ENCODE data around the gene DYNC1LI2.
"Not testable (repeated sequence)": the region's sequence is repeated elsewhere in the genome, so short reads cannot be mapped to it uniquely, and the experiment has no call there.

The DYNC1LI2 gene

DNA sequence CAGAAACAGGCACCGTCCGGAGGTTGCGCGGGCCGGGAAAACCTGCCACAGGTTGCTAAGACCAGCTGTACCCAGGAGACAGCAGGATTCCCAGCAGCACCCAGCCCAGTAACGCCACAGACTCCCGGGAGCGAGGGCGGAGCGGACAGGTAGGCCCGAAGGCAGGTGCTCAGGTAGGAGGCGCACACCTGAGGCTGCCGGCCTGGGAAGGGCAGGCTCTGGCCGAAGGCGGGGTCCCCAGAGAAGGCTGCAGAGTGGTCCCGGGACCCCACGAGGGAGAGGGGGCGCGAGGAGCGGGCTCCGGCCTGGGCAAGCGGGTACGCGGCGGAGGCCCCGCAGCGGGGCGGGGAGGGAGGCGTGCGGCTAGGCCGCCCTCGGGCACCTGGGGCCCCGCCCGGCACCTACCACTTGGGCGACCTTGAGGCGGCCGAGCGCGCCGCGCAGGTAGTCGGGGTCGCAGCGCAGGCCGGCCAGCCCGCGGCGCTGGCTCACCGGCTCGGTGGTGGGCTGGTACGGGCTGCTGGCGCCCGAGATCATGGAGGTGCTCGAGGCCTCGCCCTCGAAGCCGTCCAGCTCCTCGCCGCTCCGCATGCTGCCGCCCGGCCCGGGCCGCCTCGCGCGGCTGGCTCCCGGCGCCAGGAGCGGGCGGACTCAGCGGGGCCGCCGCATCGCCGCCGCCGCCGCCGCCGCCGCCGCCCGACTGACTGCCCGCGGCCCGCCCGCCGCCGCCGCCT lies 55.3 kb downstream of the DYNC1LI2 start:
- no peak for DNase-seq

DNA sequence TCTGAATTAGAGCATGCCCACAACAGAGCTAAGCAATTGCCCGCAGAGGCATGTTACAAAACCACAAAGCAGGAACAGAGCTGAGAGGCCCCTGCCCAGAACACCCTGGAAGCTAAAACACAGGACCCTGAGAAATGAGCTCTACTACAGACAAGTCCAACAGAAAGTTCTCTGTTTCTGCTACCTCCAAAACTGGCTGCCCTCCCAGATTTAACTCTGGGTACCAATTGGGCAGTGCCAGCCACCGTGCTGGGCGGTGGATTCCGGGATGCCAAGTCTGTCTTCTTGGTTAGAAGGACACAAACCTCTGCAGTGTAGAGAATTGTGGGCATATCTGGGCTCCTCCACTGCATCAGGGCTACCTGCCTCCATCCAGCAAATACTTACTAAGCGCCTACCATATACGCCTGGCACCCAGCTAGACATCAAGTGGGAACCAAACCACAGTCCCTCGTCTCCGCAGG lies 55.9 kb downstream of the DYNC1LI2 start:
- DNase-seq: no peak

DNA sequence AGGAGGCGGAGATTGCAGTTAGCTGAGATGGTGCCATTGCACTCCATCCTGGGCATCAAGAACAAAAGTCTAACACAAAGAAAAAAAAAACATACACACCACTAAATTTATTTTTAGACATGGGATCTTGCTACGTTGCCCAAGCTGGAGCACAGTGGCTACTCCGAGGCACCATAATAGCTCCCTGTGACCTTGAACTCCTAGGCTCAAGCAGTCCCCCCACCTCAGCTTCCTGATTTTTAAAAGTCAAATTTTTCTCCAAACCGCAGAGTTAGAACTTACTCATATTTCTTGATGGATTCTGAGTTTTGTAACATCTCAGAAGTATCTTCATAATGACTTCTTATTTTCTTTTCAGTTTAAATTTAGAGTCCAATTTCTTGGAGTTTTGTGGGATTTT lies 58.3 kb downstream of the DYNC1LI2 start:
- no peak for DNase-seq

DNA sequence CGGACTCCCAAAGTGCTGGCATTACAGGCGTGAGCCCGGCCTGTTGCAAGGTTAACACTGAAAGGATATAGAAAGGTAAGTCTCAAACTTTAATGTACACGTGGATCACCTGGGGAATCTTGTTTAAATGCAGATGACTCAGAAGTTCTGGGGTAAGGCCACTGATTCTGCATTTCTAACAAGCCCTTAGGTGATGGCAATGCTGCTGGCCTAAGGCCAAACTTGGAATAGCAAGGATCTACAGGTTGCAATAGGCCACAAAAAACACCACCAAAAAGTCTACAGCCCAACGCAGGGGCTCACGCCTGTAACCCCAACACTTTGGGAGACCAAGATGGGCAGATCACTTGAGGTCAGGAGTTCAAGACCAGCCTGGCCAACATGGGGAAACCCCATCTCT lies 59.1 kb downstream of the DYNC1LI2 start:
- no peak for DNase-seq

DNA sequence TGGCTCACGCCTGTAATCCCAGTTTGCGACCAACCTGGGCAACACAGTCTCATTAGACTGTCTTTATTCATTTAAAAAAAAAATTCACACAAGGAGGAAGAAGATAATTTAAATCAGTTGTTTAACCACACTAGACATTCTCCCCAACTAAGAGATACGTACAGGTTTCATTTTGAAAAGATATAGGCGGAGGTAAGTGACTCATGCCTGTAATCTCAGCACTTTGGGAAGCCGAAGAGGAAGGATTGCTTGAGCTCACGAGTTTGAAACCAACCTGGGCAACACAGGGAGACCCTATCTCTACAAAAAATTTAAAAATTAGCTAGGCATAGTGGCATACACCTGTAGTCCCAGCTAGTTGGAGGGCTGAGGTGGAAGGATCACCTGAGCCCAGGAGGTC lies 60.2 kb downstream of the DYNC1LI2 start:
- DNase-seq: no peak

DNA sequence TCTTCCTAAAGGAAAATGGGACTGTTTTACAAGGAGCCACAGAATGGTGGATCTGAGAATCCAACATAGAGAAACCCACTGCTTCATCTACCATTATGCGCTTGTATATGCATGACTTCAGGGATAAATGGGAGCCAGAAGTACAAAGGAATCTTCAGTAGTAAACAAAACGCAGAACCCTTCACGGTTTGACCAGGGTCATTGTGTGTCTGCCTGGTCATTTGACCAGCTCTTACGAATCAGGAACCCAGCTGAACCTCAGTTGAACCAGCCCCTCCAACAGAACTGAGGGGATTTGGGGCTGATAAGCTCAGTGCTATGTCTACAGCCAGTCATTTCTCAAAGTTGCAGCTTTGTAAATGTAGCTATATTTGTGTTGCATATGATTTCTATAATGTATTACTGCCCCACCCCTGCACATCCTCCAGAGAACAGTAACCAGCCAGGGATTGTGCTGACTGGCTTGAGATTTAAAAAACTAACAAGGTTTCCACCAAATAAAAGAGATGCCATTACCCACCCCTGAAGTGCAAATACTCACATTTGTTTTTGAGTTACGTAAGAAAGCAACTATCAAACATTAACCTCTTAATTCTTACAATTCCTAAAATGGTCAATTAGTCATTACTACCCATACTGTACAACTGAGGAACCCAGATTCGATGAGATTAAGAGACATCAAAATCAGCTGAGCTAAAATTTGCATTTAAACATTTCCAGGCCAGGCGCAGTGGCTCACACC lies 61.1 kb downstream of the DYNC1LI2 start:
- DNase-seq: no peak

DNA sequence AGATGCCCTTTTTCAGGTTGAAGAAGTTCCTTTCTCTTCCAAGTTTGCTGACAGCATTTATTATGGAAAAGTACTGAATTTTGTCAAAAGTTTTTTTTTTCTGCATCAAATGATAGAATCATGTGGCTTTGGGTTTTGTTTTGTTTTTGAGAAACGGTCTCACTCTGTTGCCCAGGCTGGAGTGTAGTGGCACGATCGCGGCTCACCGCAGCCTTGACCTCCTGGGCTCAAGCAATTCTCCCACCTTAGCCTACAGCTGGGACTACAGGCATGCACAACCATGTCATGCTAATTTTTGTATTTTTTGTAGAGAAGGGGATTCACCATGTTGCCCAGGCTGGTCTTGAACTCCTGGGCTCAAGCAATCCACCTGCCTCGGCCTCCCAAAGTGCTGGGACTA lies 62.1 kb downstream of the DYNC1LI2 start:
- no peak for DNase-seq

DNA sequence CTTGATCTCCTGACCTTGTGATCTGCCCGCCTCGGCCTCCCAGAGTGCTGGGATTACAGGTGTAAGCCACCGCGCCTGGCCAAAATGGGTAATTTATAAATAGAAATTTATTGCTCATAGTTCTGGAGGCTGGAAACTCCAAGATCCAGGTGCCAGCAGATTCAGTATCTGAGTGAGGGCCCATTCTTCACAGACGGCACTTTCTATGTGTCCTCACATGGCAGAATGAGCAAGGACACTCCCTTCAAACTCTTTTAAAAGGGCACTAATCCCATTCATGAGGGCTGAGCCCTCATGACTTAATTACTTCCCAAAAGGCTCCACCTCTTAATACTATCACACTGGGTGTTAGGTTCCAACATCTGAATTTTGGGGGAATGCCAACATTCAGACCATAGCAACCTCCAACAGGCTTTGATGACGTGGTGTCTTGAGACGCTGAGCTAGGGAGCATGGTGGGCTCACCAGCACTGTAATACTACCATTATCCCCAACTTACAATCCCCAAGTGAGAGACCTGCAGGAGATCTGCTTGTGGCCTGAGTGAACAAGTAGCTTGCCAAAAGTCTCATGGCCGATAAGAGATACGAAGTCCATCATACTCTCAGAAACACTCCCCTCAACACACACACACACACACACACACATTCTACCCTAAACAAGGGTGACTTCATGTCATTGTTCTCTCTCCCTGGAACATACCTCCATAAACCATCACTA lies 63.3 kb downstream of the DYNC1LI2 start:
- no peak for DNase-seq

DNA sequence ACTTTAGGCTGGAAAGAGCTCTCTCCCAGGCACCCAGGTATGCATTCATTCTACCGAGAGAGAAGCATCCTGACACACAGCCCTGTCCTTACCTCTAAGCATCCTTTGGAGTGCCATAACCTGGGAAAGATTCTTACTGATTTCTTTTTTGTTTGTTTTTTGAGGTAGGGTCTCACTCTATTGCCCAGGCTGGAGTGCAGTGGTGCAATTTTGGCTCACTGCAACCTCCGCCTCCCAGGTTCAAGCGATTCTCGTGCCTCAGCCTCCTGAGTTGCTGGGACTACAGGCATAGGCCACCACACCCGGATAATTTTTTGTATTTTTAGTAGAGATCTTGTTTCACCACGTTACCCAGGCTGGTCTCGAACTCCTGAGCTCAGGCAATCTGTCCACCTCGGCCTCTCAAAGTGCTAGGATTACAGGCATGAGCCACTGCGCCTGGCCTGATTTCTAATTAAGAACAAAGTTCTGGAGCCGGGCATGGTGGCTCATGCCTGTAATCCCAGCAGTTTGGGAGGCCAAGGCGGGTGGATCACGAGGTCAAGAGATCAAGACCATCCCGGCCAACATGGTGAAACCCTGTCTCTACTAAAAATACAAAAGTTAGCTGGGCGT lies 65.8 kb downstream of the DYNC1LI2 start:
- DNase-seq: not testable (repeated sequence)

DNA sequence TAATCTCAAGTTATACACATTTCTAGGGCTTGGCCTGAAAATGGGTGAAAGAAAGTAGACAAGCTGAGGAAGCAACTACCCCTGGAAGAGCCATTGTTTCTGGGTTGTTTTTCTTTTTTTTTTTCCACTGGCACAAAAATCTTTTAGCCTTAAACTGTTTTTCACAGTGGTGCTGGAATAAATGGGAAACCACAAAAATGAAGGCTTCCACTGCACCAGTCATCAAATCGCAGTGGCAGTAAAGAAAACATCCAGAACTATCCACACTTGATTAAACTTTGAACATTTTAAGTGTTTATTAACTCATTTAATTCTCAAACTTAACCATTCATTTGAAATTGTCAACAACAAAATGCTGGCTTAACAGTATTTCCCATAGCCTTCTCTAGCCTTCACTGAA lies 69.1 kb downstream of the DYNC1LI2 start:
- DNase-seq: no peak

DNA sequence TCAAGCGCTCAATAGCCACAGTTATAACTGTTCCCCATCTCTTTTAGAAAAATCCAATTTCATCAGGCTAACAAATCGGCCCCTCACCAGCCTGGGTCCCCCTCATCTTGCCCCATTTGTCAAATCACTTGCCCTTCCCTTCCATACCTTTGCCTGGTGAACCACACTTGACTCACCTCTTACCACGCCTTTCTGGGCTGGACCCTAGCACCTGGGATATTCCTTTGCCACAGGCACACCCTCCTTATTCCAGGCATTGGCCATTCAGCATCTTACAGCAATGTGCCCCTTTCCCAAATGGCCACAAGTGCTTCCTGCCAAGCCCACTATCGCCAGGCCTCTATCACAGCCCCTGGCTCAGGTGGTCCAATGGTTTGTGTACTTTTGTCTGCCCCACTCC lies 69.7 kb downstream of the DYNC1LI2 start:
- no peak for DNase-seq

DNA sequence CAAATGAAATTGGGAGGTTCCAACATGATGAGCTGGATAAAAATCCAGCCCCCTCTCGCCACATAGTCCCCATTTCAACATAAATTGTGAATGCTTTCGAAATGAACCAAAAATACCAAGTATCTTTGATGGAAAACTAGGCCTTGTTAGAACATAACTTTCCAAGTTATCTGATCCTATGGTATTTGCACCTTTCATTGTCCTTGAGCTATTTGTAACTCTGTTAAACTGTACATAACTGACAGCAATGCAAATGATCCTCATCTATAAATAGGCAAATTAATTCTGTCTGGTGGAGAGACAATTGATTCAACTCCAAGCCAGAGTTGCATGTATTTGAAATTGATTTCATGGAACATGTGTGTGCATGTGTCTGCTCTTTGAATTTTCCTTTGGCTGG lies 73.1 kb downstream of the DYNC1LI2 start:
- DNase-seq: no peak

DNA sequence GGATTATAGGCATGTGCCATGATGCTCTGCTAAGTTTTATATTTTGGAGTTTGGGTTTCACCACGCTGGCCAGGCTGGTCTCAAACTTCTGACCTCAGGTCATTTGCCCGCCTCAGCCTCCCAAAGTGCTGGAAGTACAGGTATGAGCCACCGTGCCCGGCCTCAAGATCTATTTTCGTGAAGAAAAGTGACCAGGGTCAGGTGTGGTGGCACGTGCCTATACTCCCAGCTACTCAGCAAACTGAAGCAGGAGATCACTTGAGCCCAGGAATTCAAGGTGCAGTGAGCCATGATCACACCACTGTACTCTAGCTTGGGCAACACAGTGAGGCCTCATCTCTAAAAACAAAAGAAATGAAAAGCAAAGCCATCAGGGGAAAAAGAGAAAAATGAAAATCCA lies 73.6 kb downstream of the DYNC1LI2 start:
- DNase-seq: no peak

DNA sequence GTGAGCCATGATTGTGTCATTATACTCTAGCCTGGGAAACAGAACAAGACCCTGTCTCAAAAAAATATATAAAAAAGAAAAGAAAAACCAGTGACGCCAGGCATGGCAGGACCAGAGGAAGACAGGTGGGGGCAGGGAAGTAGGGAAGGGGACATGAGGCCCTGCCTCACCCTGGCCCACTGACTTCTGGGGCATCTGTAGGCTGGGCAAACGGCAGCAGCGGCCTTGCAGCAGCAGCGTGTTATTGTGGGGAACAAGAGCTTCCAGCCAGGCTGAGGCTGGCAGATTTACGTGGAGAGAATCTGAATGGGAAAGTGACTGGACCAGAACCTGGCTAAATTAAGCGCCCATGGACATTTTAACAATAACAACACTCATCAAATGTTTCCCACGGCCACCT lies 74.2 kb downstream of the DYNC1LI2 start:
- no peak for DNase-seq

DNA sequence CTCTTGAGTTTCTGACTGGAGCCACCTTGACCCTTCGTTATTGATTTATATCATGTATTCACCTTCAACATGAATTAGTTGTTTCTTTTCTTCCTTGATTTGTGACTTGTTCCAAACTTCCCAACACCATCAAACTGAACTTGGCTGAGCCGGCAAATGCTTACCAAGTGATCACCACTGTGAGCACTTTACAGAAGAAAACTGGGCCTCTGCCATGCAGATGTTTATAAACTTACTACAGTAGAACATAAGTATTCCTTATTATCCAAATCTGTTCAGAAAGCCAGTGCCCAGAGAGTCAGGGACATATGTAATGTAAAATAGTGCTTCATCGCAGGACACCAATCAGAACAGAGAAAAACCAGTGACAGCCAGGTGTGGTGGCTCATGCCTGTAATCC lies 74.8 kb downstream of the DYNC1LI2 start:
- DNase-seq: no peak

DNA sequence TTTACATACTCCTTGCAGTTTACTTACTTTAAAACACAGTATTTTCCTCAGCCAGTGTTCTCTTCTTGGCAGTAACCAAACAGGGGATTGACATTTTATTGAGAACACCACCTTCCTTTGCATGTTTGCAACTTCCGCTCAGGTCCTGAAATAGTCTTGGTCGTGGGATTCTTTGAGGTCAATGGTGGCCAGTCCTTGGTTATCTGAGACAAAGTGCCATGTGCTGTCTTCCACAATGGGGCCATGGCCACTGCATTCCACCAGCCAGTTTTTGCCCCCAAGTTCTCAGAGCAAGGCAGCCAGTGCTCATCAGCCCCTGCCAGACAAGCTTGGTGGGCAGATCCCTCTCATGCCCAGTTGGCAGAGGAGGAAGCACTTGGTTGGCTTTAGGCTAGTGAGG lies 77.7 kb downstream of the DYNC1LI2 start:
- no peak for DNase-seq
